ENCODE measurements around the gene TYSND1. TPM values are rescaled to one million over a fixed set of nuclear protein-coding genes. Genes with fewer than 3 reads are reported as not detected.
"Not testable (repeated sequence)": the region's sequence is repeated elsewhere in the genome, so short reads cannot be mapped to it uniquely, and the experiment has no call there.

The TYSND1 gene
- total RNA-seq, 1 donor from 2014 or later, result 21.4 TPM

GRCh38 chr10:70109064-70109729, 37.3 kb downstream of the TYSND1 start:
- DNase-seq (ENCODE audit: low spot score), result peak; percentile 36

GRCh38 chr10:70106958-70107791, 39.3 kb downstream of the TYSND1 start:
- DNase-seq (ENCODE audit: low spot score), result no peak

GRCh38 chr10:70101668-70102067, 44.8 kb downstream of the TYSND1 start:
- no peak for DNase-seq (ENCODE audit: low spot score)

GRCh38 chr10:70101068-70101562, 45.4 kb downstream of the TYSND1 start:
- DNase-seq (ENCODE audit: low spot score), result not testable (repeated sequence)

GRCh38 chr10:70098271-70098670, 48.2 kb downstream of the TYSND1 start:
- DNase-seq (ENCODE audit: low spot score), result no peak

- no peak for DNase-seq (ENCODE audit: low spot score)
Observed at GRCh38 chr10:70097459-70097858, 49.0 kb downstream of the TYSND1 start.

- no peak for DNase-seq (ENCODE audit: low spot score)
Observed at GRCh38 chr10:70096705-70097420, 49.6 kb downstream of the TYSND1 start.

- no peak for DNase-seq (ENCODE audit: low spot score)
Observed at GRCh38 chr10:70096016-70096704, 50.3 kb downstream of the TYSND1 start.

GRCh38 chr10:70094250-70094649, 52.2 kb downstream of the TYSND1 start:
- no peak for DNase-seq (ENCODE audit: low spot score)

- no peak for DNase-seq (ENCODE audit: low spot score)
Observed at GRCh38 chr10:70093335-70093944, 53.1 kb downstream of the TYSND1 start.

- no peak for DNase-seq (ENCODE audit: low spot score)
Observed at GRCh38 chr10:70092389-70092718, 54.1 kb downstream of the TYSND1 start.

GRCh38 chr10:70090951-70091350, 55.5 kb downstream of the TYSND1 start:
- peak; percentile 18 for DNase-seq (ENCODE audit: low spot score)

GRCh38 chr10:70090013-70090412, 56.5 kb downstream of the TYSND1 start:
- DNase-seq (ENCODE audit: low spot score), result no peak

- DNase-seq (ENCODE audit: low spot score), result no peak
Observed at GRCh38 chr10:70088308-70088698, 58.2 kb downstream of the TYSND1 start.

Other genes starting within 250 kb of the TYSND1 start
- gene MACROH2A2, start 93.9 kb downstream of the TYSND1 start, total RNA-seq, result 21.1 TPM
- gene AIFM2, start 13.9 kb downstream of the TYSND1 start, total RNA-seq, result 12.2 TPM
- gene SAR1A, start 23.8 kb upstream of the TYSND1 start, total RNA-seq, result 106 TPM
- gene PPA1, start 86.7 kb upstream of the TYSND1 start, total RNA-seq, result 148 TPM
- gene NPFFR1, start 137.3 kb upstream of the TYSND1 start, total RNA-seq, result 0.03 TPM
- 11.4 TPM for gene LRRC20, start 235.9 kb upstream of the TYSND1 start, total RNA-seq